Mucosa of descending colon (tissue), 3 donors: ENCODE measurements around the gene PPP1R9B. TPM values are rescaled to one million over a fixed set of nuclear protein-coding genes. Genes with fewer than 3 reads are reported as not detected.

Source experiments
- ATAC-seq: fragments of 200-7000 bp; cut with Tn5 transposase; one replicate; pipeline ENCODE4 v1.9.1; 2020; ENCODE audit warnings: mild to moderate bottlenecking, moderate library complexity
- DNase-seq, 3 donors: peaks; one replicate each; pipeline ENCODE4 v3.0.0-alpha.2; 2020
- H3K36me3 ChIP-seq: fragments of 200-600 bp; one replicate; pipeline ENCODE4 v1.8.0; 2021; ENCODE audit warnings: low read depth, mild to moderate bottlenecking
- H3K4me1 ChIP-seq: fragments of 200-600 bp; one replicate; pipeline ENCODE4 v1.8.0; 2021; ENCODE audit warnings: low read depth, mild to moderate bottlenecking
- H3K4me3 ChIP-seq: fragments of 200-600 bp; one replicate; pipeline ENCODE4 v1.8.0; 2021; ENCODE audit warnings: mild to moderate bottlenecking
- H3K9me3 ChIP-seq: fragments of 200-600 bp; one replicate; pipeline ENCODE4 v1.8.0; 2021; ENCODE audit warnings: mild to moderate bottlenecking
- CTCF ChIP-seq: fragments of 200-600 bp; IDR thresholded peaks from one replicate; pipeline ENCODE4 v1.8.0; 2022; ENCODE audit warnings: antibody characterized with exemption, mild to moderate bottlenecking
- intact Hi-C, 2 donors: fragments of 100-400 bp; cut with DNase I in 1 of 2; cut with micrococcal nuclease in 1 of 2; formaldehyde crosslinking; loops; one replicate each; pipeline versions ENCODE4 v1.11.0 to v1.11.1; 2022; cut with DNase I, micrococcal nuclease
- total RNA-seq, 3 donors: library from RNA; stranded (reverse); fragmentation: NEBNext Ultra II Directional in 2 of 3; extraction: Animal tissue kit (Norgen Biotek cat#: 25700) in 2 of 3; gene quantifications; one replicate each; pipeline versions ENCODE4 v1.2.1 to v1.2.4, GENCODE V29; 2021 to 2023
- donor health status: DM: no; HTN: no; CAD: no; lungs with moderate emphysema.
- donor health status: DM: no; HTN: no; CAD: no.
- donor health status: DM: no; HTN: yes; CAD: no.

PPP1R9B gene
- total RNA-seq, 3 donors from 2014 or later = 27.3 to 47.5 (median 33.1) TPM

- H3K4me1 ChIP-seq = peaks cover 4% of the 10 kb centered on the region
- no peaks in the 10 kb centered on the region for H3K36me3 ChIP-seq
- DNase-seq (peak in 1 of 3 donors; percentile 18), ATAC-seq (no peak)
- intact Hi-C loops = loop anchor here in 1 of 2 donors (10.0 kb wide), 1 partner anchor 50 kb away; no protein-coding TSS in a partner anchor
- TF ChIP-seq CTCF = no peak
- no peak overlapping the region for H3K4me3 ChIP-seq
- no peaks in the 10 kb centered on the region for H3K9me3 ChIP-seq
Measured at GRCh38 chr17:50165066-50165465, 14.6 kb upstream of the PPP1R9B start.

GRCh38 chr17:50164697-50164988 is 14.2 kb upstream of the PPP1R9B start:
- ATAC-seq (no peak), DNase-seq (no peak)
- Histone ChIP-seq H3K4me1 (peaks cover 4% of the 10 kb centered on the region), H3K36me3 (no peaks in the 10 kb centered on the region), H3K4me3 (no peak overlapping the region), H3K9me3 (no peaks in the 10 kb centered on the region)
- no peak for TF ChIP-seq CTCF
- intact Hi-C loops = loop anchor here in 1 of 2 donors (10.0 kb wide), 1 partner anchor 50 kb away; no protein-coding TSS in a partner anchor

GRCh38 chr17:50163843-50164696 is 13.6 kb upstream of the PPP1R9B start:
- H3K4me1 ChIP-seq = peaks cover 4% of the 10 kb centered on the region
- DNase-seq (peak in 2 of 3 donors; percentile 23 to 53), ATAC-seq (no peak)
- no peak for TF ChIP-seq CTCF
- H3K4me3 ChIP-seq = no peak overlapping the region
- intact Hi-C loops = loop anchor here in 1 of 2 donors (10.0 kb wide), 1 partner anchor 49 kb away; no protein-coding TSS in a partner anchor
- no peaks in the 10 kb centered on the region for H3K9me3 ChIP-seq
- no peaks in the 10 kb centered on the region for H3K36me3 ChIP-seq

- Histone ChIP-seq H3K36me3 (no peaks in the 10 kb centered on the region), H3K9me3 (no peaks in the 10 kb centered on the region), H3K4me1 (peaks cover 4% of the 10 kb centered on the region), H3K4me3 (no peak overlapping the region)
- no peak for ATAC-seq
- DNase-seq = no peak
- no peak for TF ChIP-seq CTCF
- intact Hi-C loops = loop anchor here in 1 of 2 donors (10.0 kb wide), 1 partner anchor 48 kb away; no protein-coding TSS in a partner anchor
Measured at GRCh38 chr17:50162466-50163254, 12.2 kb upstream of the PPP1R9B start.

GRCh38 chr17:50161911-50162288 is 11.4 kb upstream of the PPP1R9B start:
- no peak for ATAC-seq

More at GRCh38 chr17:50161911-50162288, 11.4 kb upstream of the PPP1R9B start:
- H3K4me3 ChIP-seq = no peak overlapping the region
- H3K4me1 ChIP-seq = peaks cover 4% of the 10 kb centered on the region
- no peaks in the 10 kb centered on the region for H3K36me3 ChIP-seq
- DNase-seq = peak in 2 of 3 donors; percentile 26 to 54
- no peaks in the 10 kb centered on the region for H3K9me3 ChIP-seq
- intact Hi-C loops = loop anchor here in 1 of 2 donors (10.0 kb wide), 1 partner anchor 47 kb away; no protein-coding TSS in a partner anchor
- no peak for TF ChIP-seq CTCF
